Uterus (tissue), 4 donors: ENCODE results near the gene ATP13A3. TPM values are rescaled to one million over a fixed set of nuclear protein-coding genes. Genes with fewer than 3 reads are reported as not detected.

Experiments
- DNase-seq, 2 donors: peaks; one replicate each; pipeline ENCODE4 v3.0.0-alpha.2; 2019 to 2020
- H3K27ac ChIP-seq, 2 donors: fragments of 200-600 bp; sonication (generic); 1 replicate in 1 of 2; 2 replicates in 1 of 2; pipeline ENCODE4 v1.5.1; 2016 to 2018
- H3K27me3 ChIP-seq, 2 donors: fragments of 200-600 bp; sonication (generic); one replicate each; pipeline ENCODE4 v1.5.1; 2018 to 2019; ENCODE audit warnings: control low read depth in 1 of 2
- H3K36me3 ChIP-seq, 2 donors: fragments of 200-600 bp; sonication (generic); one replicate each; pipeline ENCODE4 v1.5.1; 2019; ENCODE audit warnings: control low read depth in 1 of 2
- H3K4me1 ChIP-seq, 2 donors: fragments of 200-600 bp; sonication (generic); one replicate each; pipeline ENCODE4 v1.5.1; 2018 to 2019; ENCODE audit warnings: control low read depth in 1 of 2
- H3K4me3 ChIP-seq, 2 donors: fragments of 200-600 bp; sonication (generic); 1 replicate in 1 of 2; 2 replicates in 1 of 2; pipeline ENCODE4 v1.5.1; 2018 to 2019; ENCODE audit warnings: mild to moderate bottlenecking in 1 of 2
- H3K9me3 ChIP-seq, 2 donors: fragments of 200-600 bp; sonication (generic); one replicate each; pipeline ENCODE4 v1.5.1; 2019; ENCODE audit warnings: control low read depth in 1 of 2
- CTCF ChIP-seq, 4 experiments: fragments of 200-600 bp in 2 of 4; fragments of 450-650 bp in 2 of 4; sonication (generic) in 2 of 4; IDR thresholded peaks; one replicate each; pipeline ENCODE4 v1.5.1; 2016 to 2019; ENCODE audit warnings: antibody characterized with exemption in 4 of 4, mild to moderate bottlenecking in 2 of 4, moderate library complexity in 1 of 4
- POLR2A ChIP-seq, 2 donors: fragments of 450-650 bp; IDR thresholded peaks; one replicate each; pipeline ENCODE4 v1.6.1; 2016; ENCODE audit warnings: antibody characterized with exemption in 2 of 2, mild to moderate bottlenecking in 1 of 2, moderate library complexity in 1 of 2
- intact Hi-C: fragments of 100-400 bp; cut with DNase I; formaldehyde crosslinking; loops from one replicate; pipeline ENCODE4 v1.15.1; 2023; ENCODE audit warnings: low total_unique reads
- total RNA-seq, 4 donors: library from RNA; depleted of rRNA in 3 of 4; stranded (reverse); fragments of >200 nt in 3 of 4; gene quantifications; one replicate each; pipeline versions ENCODE4 v1.1.0 to v1.2.4, GENCODE V29; 2014 to 2023
- donor health status: DM: yes; HTN: yes; CAD: no.

ATP13A3 gene
- total RNA-seq, 4 donors from 2014 or later = 43.3 to 148 (median 82.9) TPM

GRCh38 chr3:194469977-194470376 is 16.8 kb downstream of the ATP13A3 start:
- Histone ChIP-seq H3K4me1 (no peaks in the 10 kb centered on the region), H3K9me3 (no peaks in the 10 kb centered on the region), H3K27ac (no peak overlapping the region), H3K36me3 (no peaks in the 10 kb centered on the region), H3K27me3 (no peaks in the 10 kb centered on the region), H3K4me3 (no peak overlapping the region)
- intact Hi-C loops = no loop called here
- DNase-seq = no peak
- TF ChIP-seq CTCF (IDR thresholded peaks at IDR 0.05) (no peak), POLR2A (IDR thresholded peaks at IDR 0.05) (no peak)

GRCh38 chr3:194468086-194468485 is 18.7 kb downstream of the ATP13A3 start:
- Histone ChIP-seq H3K9me3 (no peaks in the 10 kb centered on the region), H3K4me1 (no peaks in the 10 kb centered on the region), H3K27ac (no peak overlapping the region), H3K4me3 (no peak overlapping the region), H3K36me3 (no peaks in the 10 kb centered on the region), H3K27me3 (no peaks in the 10 kb centered on the region)
- intact Hi-C loops = no loop called here
- no peak for DNase-seq
- TF ChIP-seq CTCF (IDR thresholded peaks at IDR 0.05) (no peak), POLR2A (IDR thresholded peaks at IDR 0.05) (no peak)

DNA sequence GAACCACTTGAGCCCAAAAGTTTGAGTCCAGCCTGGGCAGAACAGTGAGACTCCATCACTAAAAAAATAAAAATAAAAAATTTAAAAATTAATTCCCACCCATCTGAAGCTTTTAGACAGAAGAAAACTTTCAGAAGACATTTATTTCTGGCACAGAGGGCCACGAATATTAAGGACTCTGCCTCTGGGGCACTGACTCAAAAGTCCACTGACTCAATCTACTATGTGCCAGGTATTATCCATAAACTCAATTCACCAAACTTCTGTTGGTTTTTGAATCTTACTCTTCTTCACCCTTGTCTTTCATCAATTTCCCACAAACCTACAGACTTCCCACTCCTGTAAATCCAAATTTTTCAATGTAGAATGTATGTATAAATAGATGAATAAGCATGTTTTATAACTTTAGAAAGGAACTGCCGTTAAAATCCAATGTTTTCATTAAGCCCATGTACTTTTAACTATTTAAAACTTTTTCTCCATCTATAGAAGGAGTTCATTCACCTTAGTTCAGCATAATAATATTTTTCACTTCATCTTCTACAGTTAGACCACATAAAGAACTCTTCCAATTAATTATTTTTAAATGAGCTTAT is 19.9 kb downstream of the ATP13A3 start:
- no peak overlapping the region for H3K4me3 ChIP-seq
- no peak for DNase-seq
- TF ChIP-seq CTCF (IDR thresholded peaks at IDR 0.05) (no peak), POLR2A (IDR thresholded peaks at IDR 0.05) (no peak)
- H3K27me3 ChIP-seq = no peaks in the 10 kb centered on the region
- no peaks in the 10 kb centered on the region for H3K9me3 ChIP-seq
- no peaks in the 10 kb centered on the region for H3K4me1 ChIP-seq
- H3K27ac ChIP-seq = no peak overlapping the region
- H3K36me3 ChIP-seq = no peaks in the 10 kb centered on the region
- intact Hi-C loops = no loop called here

- Histone ChIP-seq H3K36me3 (no peaks in the 10 kb centered on the region), H3K27ac (no peak overlapping the region), H3K27me3 (no peaks in the 10 kb centered on the region), H3K4me1 (no peaks in the 10 kb centered on the region), H3K4me3 (no peak overlapping the region), H3K9me3 (no peaks in the 10 kb centered on the region)
- intact Hi-C loops = no loop called here
- TF ChIP-seq CTCF (IDR thresholded peaks at IDR 0.05) = no peak
- TF ChIP-seq POLR2A (IDR thresholded peaks at IDR 0.05) = no peak
- no peak for DNase-seq
Observed at GRCh38 chr3:194465920-194466570, 20.8 kb downstream of the ATP13A3 start.

- no peak for TF ChIP-seq POLR2A (IDR thresholded peaks at IDR 0.05)
- no peak for TF ChIP-seq CTCF (IDR thresholded peaks at IDR 0.05)
- no peak for DNase-seq
- H3K27me3 ChIP-seq = no peaks in the 10 kb centered on the region
- intact Hi-C loops = no loop called here
- H3K9me3 ChIP-seq = no peaks in the 10 kb centered on the region
- H3K36me3 ChIP-seq = no peaks in the 10 kb centered on the region
- no peak overlapping the region for H3K27ac ChIP-seq
- H3K4me3 ChIP-seq = no peak overlapping the region
- H3K4me1 ChIP-seq = no peaks in the 10 kb centered on the region
Observed at GRCh38 chr3:194465246-194465645, 21.6 kb downstream of the ATP13A3 start.
